HEK293 (cell line): Measurements from ENCODE around the gene ABCF1.

Experiments
- BCL11B ChIP-seq: fragments of 450-650 bp; formaldehyde crosslinking; IDR thresholded peaks from 2 replicates; pipeline ENCODE4 v1.5.1; 2016; ENCODE audit warnings: low read depth, missing biosample characterization, missing genetic modification characterization
- ELK4 ChIP-seq: IDR thresholded peaks from 2 replicates; pipeline ENCODE4 v1.6.1; 2011; ENCODE audit warnings: mild to moderate bottlenecking, low read depth, low read length, borderline replicate concordance
- HOXD13 ChIP-seq: sonication (generic); formaldehyde crosslinking; IDR thresholded peaks from 2 replicates; pipeline ENCODE4 v1.8.0; 2022; ENCODE audit warnings: missing genetic modification reagents, borderline replicate concordance
- KLF16 ChIP-seq: fragments of 450-650 bp; formaldehyde crosslinking; IDR thresholded peaks from 2 replicates; pipeline ENCODE4 v1.5.1; 2017; ENCODE audit warnings: missing biosample characterization, missing genetic modification characterization
- KLF8 ChIP-seq: fragments of 450-650 bp; formaldehyde crosslinking; IDR thresholded peaks from 2 replicates; pipeline ENCODE4 v1.5.1; 2016; ENCODE audit warnings: missing biosample characterization, missing genetic modification characterization
- OSR2 ChIP-seq: fragments of 450-650 bp; formaldehyde crosslinking; IDR thresholded peaks from 2 replicates; pipeline ENCODE4 v1.5.1; 2016; ENCODE audit warnings: missing biosample characterization, missing genetic modification characterization
- REPIN1 ChIP-seq: fragments of 450-650 bp; formaldehyde crosslinking; IDR thresholded peaks from 2 replicates; pipeline ENCODE4 v1.5.1; 2017; ENCODE audit warnings: missing biosample characterization, missing genetic modification characterization, low read depth
- SCRT2 ChIP-seq: fragments of 450-650 bp; formaldehyde crosslinking; IDR thresholded peaks from 2 replicates; pipeline ENCODE4 v1.5.1; 2016; ENCODE audit warnings: missing biosample characterization, missing genetic modification characterization
- SP7 ChIP-seq: fragments of 450-650 bp; formaldehyde crosslinking; IDR thresholded peaks from 2 replicates; pipeline ENCODE4 v1.5.1; 2016; ENCODE audit warnings: missing biosample characterization, missing genetic modification characterization
- ZFHX2 ChIP-seq: fragments of 450-650 bp; formaldehyde crosslinking; conservative IDR thresholded peaks from 2 replicates; pipeline ENCODE4 v1.5.1; 2016; ENCODE audit warnings: missing biosample characterization, missing genetic modification characterization
- ZNF138 ChIP-seq: fragments of 450-650 bp; formaldehyde crosslinking; IDR thresholded peaks from 2 replicates; pipeline ENCODE4 v1.5.1; 2016; ENCODE audit warnings: missing biosample characterization, missing genetic modification characterization, borderline replicate concordance
- ZNF157 ChIP-seq: fragments of 450-650 bp; formaldehyde crosslinking; IDR thresholded peaks from 2 replicates; pipeline ENCODE4 v1.5.1; 2016; ENCODE audit warnings: missing biosample characterization, missing genetic modification characterization
- ZNF169 ChIP-seq: fragments of 450-650 bp; formaldehyde crosslinking; IDR thresholded peaks from 2 replicates; pipeline ENCODE4 v1.5.1; 2016; ENCODE audit warnings: missing biosample characterization, missing genetic modification characterization
- ZNF248 ChIP-seq: fragments of 450-650 bp; formaldehyde crosslinking; IDR thresholded peaks from 2 replicates; pipeline ENCODE4 v1.5.1; 2017; ENCODE audit warnings: missing biosample characterization, missing genetic modification characterization
- ZNF354C ChIP-seq: fragments of 450-650 bp; formaldehyde crosslinking; IDR thresholded peaks from 2 replicates; pipeline ENCODE4 v1.5.1; 2016; ENCODE audit warnings: missing biosample characterization, missing genetic modification characterization, low read depth, borderline replicate concordance
- ZNF404 ChIP-seq: fragments of 450-650 bp; formaldehyde crosslinking; IDR thresholded peaks from 2 replicates; pipeline ENCODE4 v1.5.1; 2017; ENCODE audit warnings: missing biosample characterization, missing genetic modification characterization
- ZNF416 ChIP-seq: fragments of 450-650 bp; formaldehyde crosslinking; IDR thresholded peaks from 2 replicates; pipeline ENCODE4 v1.5.1; 2016; ENCODE audit warnings: missing biosample characterization, missing genetic modification characterization
- ZNF529 ChIP-seq: fragments of 450-650 bp; formaldehyde crosslinking; IDR thresholded peaks from 2 replicates; pipeline ENCODE4 v1.5.1; 2017; ENCODE audit warnings: missing genetic modification characterization, missing biosample characterization; ENCODE audit not compliant: insufficient replicate concordance
- ZNF600 ChIP-seq: fragments of 450-650 bp; formaldehyde crosslinking; IDR thresholded peaks from 2 replicates; pipeline ENCODE4 v1.5.1; 2016; ENCODE audit warnings: missing biosample characterization, missing genetic modification characterization
- ZNF623 ChIP-seq: fragments of 450-650 bp; formaldehyde crosslinking; IDR thresholded peaks from 2 replicates; pipeline ENCODE4 v1.5.1; 2016; ENCODE audit warnings: missing biosample characterization, missing genetic modification characterization
- ZNF639 ChIP-seq: fragments of 450-650 bp; formaldehyde crosslinking; IDR thresholded peaks from 2 replicates; pipeline ENCODE4 v1.5.1; 2016; ENCODE audit warnings: missing biosample characterization, missing genetic modification characterization
- ZNF658 ChIP-seq: fragments of 450-650 bp; formaldehyde crosslinking; IDR thresholded peaks from 2 replicates; pipeline ENCODE4; 2016; ENCODE audit warnings: missing biosample characterization, missing genetic modification characterization
- ZNF660 ChIP-seq: fragments of 450-650 bp; IDR thresholded peaks from 2 replicates; pipeline ENCODE4 v1.5.1; 2018; ENCODE audit warnings: missing biosample characterization, mild to moderate bottlenecking, missing genetic modification characterization
- ZNF701 ChIP-seq: fragments of 450-650 bp; formaldehyde crosslinking; IDR thresholded peaks from 2 replicates; pipeline ENCODE4 v1.5.1; 2016; ENCODE audit warnings: missing biosample characterization, missing genetic modification characterization
- ZSCAN18 ChIP-seq: fragments of 450-650 bp; formaldehyde crosslinking; IDR thresholded peaks from 2 replicates; pipeline ENCODE4 v1.5.1; 2016; ENCODE audit warnings: missing biosample characterization, missing genetic modification characterization
- ZSCAN23 ChIP-seq: fragments of 450-650 bp; formaldehyde crosslinking; IDR thresholded peaks from 2 replicates; pipeline ENCODE4 v1.5.1; 2016; ENCODE audit warnings: missing biosample characterization, missing genetic modification characterization
- TF ChIP-seq, protein P1 (sequence below): fragments of 450-650 bp; formaldehyde crosslinking; conservative IDR thresholded peaks from 2 replicates; pipeline ENCODE4 v1.5.1; 2016; ENCODE audit warnings: low read depth, missing biosample characterization, missing genetic modification characterization
- TF ChIP-seq, protein P2 (sequence below): fragments of 450-650 bp; formaldehyde crosslinking; IDR thresholded peaks from 2 replicates; pipeline ENCODE4 v1.5.1; 2016; ENCODE audit warnings: missing biosample characterization, missing genetic modification characterization
- TF ChIP-seq, protein P3 (sequence below): fragments of 450-650 bp; formaldehyde crosslinking; IDR thresholded peaks from 2 replicates; pipeline ENCODE4 v1.5.1; 2017; ENCODE audit warnings: missing biosample characterization, missing genetic modification characterization

Gene ABCF1

GRCh38 chr6:30615219-30615957 lies 44.1 kb downstream of the ABCF1 start (continued):
- TF ChIP-seq ZNF701 (tag by site-specific recombination) (no peak), ZNF639 (tag by site-specific recombination) (peak; percentile 36), KLF16 (tag by site-specific recombination) (no peak), SCRT2 (tag by site-specific recombination) (0 out of 2 replicates have a peak, but pooled peaks have one; percentile 22), ZNF623 (tag by site-specific recombination) (peak; percentile 9; the same call in 1 of the 2 replicates), SP7 (tag by site-specific recombination) (peak; percentile 10), OSR2 (tag by site-specific recombination) (no peak), ZNF416 (tag by site-specific recombination) (no peak), ZNF660 (tag by site-specific recombination) (peak; percentile 13; the same call in 1 of the 2 replicates), ZSCAN23 (no peak), HOXD13 (CRISPR knock-in tag) (no peak), ZNF157 (tag by site-specific recombination) (no peak), BCL11B (tag by site-specific recombination) (no peak), ZNF248 (tag by site-specific recombination) (no peak), ZNF404 (tag by site-specific recombination) (0 out of 2 replicates have a peak, but pooled peaks have one; percentile 4), ZNF658 (tag by site-specific recombination) (no peak), REPIN1 (no peak; the same call in 1 of the 2 replicates), ZNF529 (no peak), ZNF169 (tag by site-specific recombination) (no peak), ZNF138 (no peak), ZNF600 (tag by site-specific recombination) (peak; percentile 10; the same call in 1 of the 2 replicates), ELK4 (no peak), KLF8 (tag by site-specific recombination) (no peak), ZFHX2 (tag by site-specific recombination) (no peak; the same call in 1 of the 2 replicates), ZNF354C (tag by site-specific recombination) (no peak), ZSCAN18 (tag by site-specific recombination) (no peak)
- TF ChIP-seq, protein P1, sequence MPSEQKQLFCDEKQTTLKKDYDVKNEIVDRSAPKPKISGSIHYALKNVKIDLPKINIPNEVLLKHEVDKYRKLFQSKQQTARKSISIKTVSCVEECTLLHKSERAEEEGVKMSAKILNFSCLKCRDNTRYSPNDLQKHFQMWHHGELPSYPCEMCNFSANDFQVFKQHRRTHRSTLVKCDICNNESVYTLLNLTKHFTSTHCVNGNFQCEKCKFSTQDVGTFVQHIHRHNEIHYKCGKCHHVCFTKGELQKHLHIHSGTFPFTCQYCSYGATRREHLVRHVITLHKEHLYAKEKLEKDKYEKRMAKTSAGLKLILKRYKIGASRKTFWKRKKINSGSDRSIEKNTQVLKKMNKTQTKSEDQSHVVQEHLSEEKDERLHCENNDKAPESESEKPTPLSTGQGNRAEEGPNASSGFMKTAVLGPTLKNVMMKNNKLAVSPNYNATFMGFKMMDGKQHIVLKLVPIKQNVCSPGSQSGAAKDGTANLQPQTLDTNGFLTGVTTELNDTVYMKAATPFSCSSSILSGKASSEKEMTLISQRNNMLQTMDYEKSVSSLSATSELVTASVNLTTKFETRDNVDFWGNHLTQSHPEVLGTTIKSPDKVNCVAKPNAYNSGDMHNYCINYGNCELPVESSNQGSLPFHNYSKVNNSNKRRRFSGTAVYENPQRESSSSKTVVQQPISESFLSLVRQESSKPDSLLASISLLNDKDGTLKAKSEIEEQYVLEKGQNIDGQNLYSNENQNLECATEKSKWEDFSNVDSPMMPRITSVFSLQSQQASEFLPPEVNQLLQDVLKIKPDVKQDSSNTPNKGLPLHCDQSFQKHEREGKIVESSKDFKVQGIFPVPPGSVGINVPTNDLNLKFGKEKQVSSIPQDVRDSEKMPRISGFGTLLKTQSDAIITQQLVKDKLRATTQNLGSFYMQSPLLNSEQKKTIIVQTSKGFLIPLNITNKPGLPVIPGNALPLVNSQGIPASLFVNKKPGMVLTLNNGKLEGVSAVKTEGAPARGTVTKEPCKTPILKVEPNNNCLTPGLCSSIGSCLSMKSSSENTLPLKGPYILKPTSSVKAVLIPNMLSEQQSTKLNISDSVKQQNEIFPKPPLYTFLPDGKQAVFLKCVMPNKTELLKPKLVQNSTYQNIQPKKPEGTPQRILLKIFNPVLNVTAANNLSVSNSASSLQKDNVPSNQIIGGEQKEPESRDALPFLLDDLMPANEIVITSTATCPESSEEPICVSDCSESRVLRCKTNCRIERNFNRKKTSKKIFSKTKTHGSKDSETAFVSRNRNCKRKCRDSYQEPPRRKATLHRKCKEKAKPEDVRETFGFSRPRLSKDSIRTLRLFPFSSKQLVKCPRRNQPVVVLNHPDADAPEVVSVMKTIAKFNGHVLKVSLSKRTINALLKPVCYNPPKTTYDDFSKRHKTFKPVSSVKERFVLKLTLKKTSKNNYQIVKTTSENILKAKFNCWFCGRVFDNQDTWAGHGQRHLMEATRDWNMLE (tag by site-specific recombination), result no peak
- TF ChIP-seq, protein P2, sequence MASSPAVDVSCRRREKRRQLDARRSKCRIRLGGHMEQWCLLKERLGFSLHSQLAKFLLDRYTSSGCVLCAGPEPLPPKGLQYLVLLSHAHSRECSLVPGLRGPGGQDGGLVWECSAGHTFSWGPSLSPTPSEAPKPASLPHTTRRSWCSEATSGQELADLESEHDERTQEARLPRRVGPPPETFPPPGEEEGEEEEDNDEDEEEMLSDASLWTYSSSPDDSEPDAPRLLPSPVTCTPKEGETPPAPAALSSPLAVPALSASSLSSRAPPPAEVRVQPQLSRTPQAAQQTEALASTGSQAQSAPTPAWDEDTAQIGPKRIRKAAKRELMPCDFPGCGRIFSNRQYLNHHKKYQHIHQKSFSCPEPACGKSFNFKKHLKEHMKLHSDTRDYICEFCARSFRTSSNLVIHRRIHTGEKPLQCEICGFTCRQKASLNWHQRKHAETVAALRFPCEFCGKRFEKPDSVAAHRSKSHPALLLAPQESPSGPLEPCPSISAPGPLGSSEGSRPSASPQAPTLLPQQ (tag by site-specific recombination), result peak; percentile 55
- TF ChIP-seq, protein P3, sequence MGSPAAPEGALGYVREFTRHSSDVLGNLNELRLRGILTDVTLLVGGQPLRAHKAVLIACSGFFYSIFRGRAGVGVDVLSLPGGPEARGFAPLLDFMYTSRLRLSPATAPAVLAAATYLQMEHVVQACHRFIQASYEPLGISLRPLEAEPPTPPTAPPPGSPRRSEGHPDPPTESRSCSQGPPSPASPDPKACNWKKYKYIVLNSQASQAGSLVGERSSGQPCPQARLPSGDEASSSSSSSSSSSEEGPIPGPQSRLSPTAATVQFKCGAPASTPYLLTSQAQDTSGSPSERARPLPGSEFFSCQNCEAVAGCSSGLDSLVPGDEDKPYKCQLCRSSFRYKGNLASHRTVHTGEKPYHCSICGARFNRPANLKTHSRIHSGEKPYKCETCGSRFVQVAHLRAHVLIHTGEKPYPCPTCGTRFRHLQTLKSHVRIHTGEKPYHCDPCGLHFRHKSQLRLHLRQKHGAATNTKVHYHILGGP (tag by site-specific recombination), result no peak
